SK-N-SH (cell line): ENCODE data around the gene SDE2. TPM values are rescaled to one million over a fixed set of nuclear protein-coding genes. Genes with fewer than 3 reads are reported as not detected.

ENCODE experiments used
- CTCF ChIA-PET: fragments of 300-600, 350-600 bp; formaldehyde crosslinking; extraction: SDS; loops from one replicate; lab custom pipeline; 2021; lab: Yijun Ruan, JAX
- POLR2A ChIA-PET: fragments of 350-600 bp; sonication (Branson Sonifier 250); formaldehyde crosslinking; extraction: SDS; loops from one replicate; lab custom pipeline; 2020; ENCODE audit warnings: antibody characterized with exemption, inconsistent platforms; lab: Yijun Ruan, JAX
- DNase-seq: peaks from one replicate; pipeline ENCODE4 v3.0.0; 2012
- H2AFZ ChIP-seq: fragments of 200-600 bp; sonication (generic); 2 replicates; pipeline ENCODE4 v1.8.1; 2016; ENCODE audit warnings: antibody characterized with exemption, mild to moderate bottlenecking, low read depth
- H3F3A ChIP-seq: fragments of 200-600 bp; sonication (generic); replicated peaks from 2 replicates; pipeline ENCODE3; 2016; ENCODE audit warnings: antibody characterized with exemption, mild to moderate bottlenecking; ENCODE audit not compliant: insufficient read depth
- H3K27ac ChIP-seq, 2 experiments: fragments of 200-500 bp in 1 of 2; fragments of 200-600 bp in 1 of 2; sonication (Bioruptor generic) in 1 of 2; sonication (generic), shearing (Covaris generic) in 1 of 2; 2 replicates each; pipeline versions ENCODE4 v1.5.1 to v1.6.1; 2014 to 2016; ENCODE audit warnings: low read depth in 2 of 2, inconsistent platforms in 1 of 2, low read length in 1 of 2, mild to moderate bottlenecking in 1 of 2, mixed read lengths in 1 of 2
- H3K27me3 ChIP-seq: fragments of 200-600 bp; sonication (generic), shearing (Covaris generic); 2 replicates; pipeline ENCODE4 v1.6.1; 2016; ENCODE audit warnings: mixed run types; ENCODE audit not compliant: insufficient read depth
- H3K36me3 ChIP-seq, 2 experiments: fragments of 200-500 bp in 1 of 2; fragments of 200-600 bp in 1 of 2; sonication (Bioruptor generic) in 1 of 2; sonication (generic) in 1 of 2; replicated peaks in 1 of 2; 2 replicates each; pipeline versions ENCODE3 to v1.5.1; 2014 to 2016; ENCODE audit warnings: low read length in 1 of 2, mild to moderate bottlenecking in 1 of 2; ENCODE audit not compliant: insufficient read depth in 2 of 2, control insufficient read depth in 1 of 2
- H3K4me1 ChIP-seq, 2 experiments: fragments of 200-500 bp in 1 of 2; fragments of 200-600 bp in 1 of 2; sonication (Bioruptor generic) in 1 of 2; sonication (generic), shearing (Covaris generic) in 1 of 2; 2 replicates each; pipeline versions ENCODE4 v1.5.1 to v1.6.1; 2014 to 2016; ENCODE audit warnings: low read depth in 1 of 2, low read length in 1 of 2, mixed run types in 1 of 2; ENCODE audit not compliant: insufficient read depth in 2 of 2, control insufficient read depth in 1 of 2
- H3K4me2 ChIP-seq: fragments of 200-600 bp; sonication (generic), shearing (Covaris generic); 2 replicates; pipeline ENCODE4 v1.6.1; 2017; ENCODE audit warnings: mixed run types
- H3K4me3 ChIP-seq, 2 experiments: fragments of 200-500 bp in 1 of 2; fragments of 200-600 bp in 1 of 2; sonication (Bioruptor generic) in 1 of 2; sonication (generic), shearing (Covaris generic) in 1 of 2; 2 replicates each; pipeline versions ENCODE4 v1.5.1 to v1.8.1; 2014 to 2016; ENCODE audit warnings: low read depth in 2 of 2, inconsistent platforms in 1 of 2, low read length in 1 of 2, mild to moderate bottlenecking in 1 of 2, mixed read lengths in 1 of 2, moderate library complexity in 1 of 2
- H3K79me2 ChIP-seq: fragments of 200-600 bp; sonication (generic); 2 replicates; pipeline ENCODE4 v1.8.1; 2017; ENCODE audit warnings: mild to moderate bottlenecking; ENCODE audit not compliant: insufficient read depth
- H3K9ac ChIP-seq: fragments of 200-600 bp; sonication (generic); 2 replicates; pipeline ENCODE4 v1.6.1; 2017; ENCODE audit warnings: mixed run types
- H3K9me2 ChIP-seq: fragments of 200-600 bp; sonication (generic); 2 replicates; pipeline ENCODE4 v1.6.1; 2017; ENCODE audit warnings: mixed run types
- H3K9me3 ChIP-seq: fragments of 200-600 bp; sonication (generic); 2 replicates; pipeline ENCODE4 v1.6.1; 2017; ENCODE audit warnings: mixed run types, mild to moderate bottlenecking, moderate library complexity
- H4K20me1 ChIP-seq: fragments of 200-600 bp; sonication (generic); 2 replicates; pipeline ENCODE4 v1.6.1; 2017; ENCODE audit warnings: mild to moderate bottlenecking, mixed run types; ENCODE audit not compliant: insufficient read depth
- CHD2 ChIP-seq: fragments of 150-350 bp; IDR thresholded peaks from 2 replicates; pipeline ENCODE4 v1.6.1; 2018; ENCODE audit warnings: low read length; ENCODE audit not compliant: partially characterized antibody
- EZH2phosphoT487 ChIP-seq: fragments of 200-600 bp; sonication (generic); IDR thresholded peaks from 2 replicates; pipeline ENCODE4 v1.6.1; 2017; ENCODE audit warnings: low read depth, mixed run types, mild to moderate bottlenecking, antibody characterized with exemption, moderate library complexity, borderline replicate concordance
- FOSL2 ChIP-seq: IDR thresholded peaks from 2 replicates; pipeline ENCODE4 v1.4.0; 2012; ENCODE audit warnings: low read depth, mild to moderate bottlenecking, moderate library complexity, borderline replicate concordance
- FOXM1 ChIP-seq: IDR thresholded peaks from 2 replicates; pipeline ENCODE4 v1.4.0; 2012; ENCODE audit warnings: low read depth, mild to moderate bottlenecking
- JUND ChIP-seq: IDR thresholded peaks from 2 replicates; pipeline ENCODE4 v1.4.0; 2012
- NRF1 ChIP-seq: IDR thresholded peaks from 2 replicates; pipeline ENCODE4 v1.6.1; 2012; ENCODE audit warnings: low read depth, mild to moderate bottlenecking, low read length
- POLR2AphosphoS5 ChIP-seq: IDR thresholded peaks from 2 replicates; pipeline ENCODE4 v1.6.1; 2012; ENCODE audit warnings: low read depth, low read length
- RAD21 ChIP-seq: IDR thresholded peaks from 2 replicates; pipeline ENCODE4 v1.6.1; 2012; ENCODE audit warnings: mild to moderate bottlenecking, low read length
- SMC3 ChIP-seq: IDR thresholded peaks from 2 replicates; pipeline ENCODE4 v1.6.1; 2012; ENCODE audit warnings: low read depth, low read length, improper control_type of control experiment
- TAF1 ChIP-seq: IDR thresholded peaks from 2 replicates; pipeline ENCODE4 v1.6.1; 2012; ENCODE audit warnings: low read depth, mild to moderate bottlenecking, low read length, moderate library complexity, borderline replicate concordance
- YY1 ChIP-seq: IDR thresholded peaks from 2 replicates; pipeline ENCODE4 v1.4.0; 2012; ENCODE audit warnings: low read depth, mild to moderate bottlenecking
- WGBS: methylation state at CpG from one replicate; pipeline ENCODE4 v1.1.6; 2017; ENCODE audit warnings: low lambda C conversion rate; 5-methylcytosine and 5-hydroxymethylcytosine counted together
- polyA plus RNA-seq, 3 experiments: library from polyadenylated mRNA; depleted of rRNA; stranded (reverse); fragments of >200 nt; gene quantifications; 2 replicates each; pipeline ENCODE4 v1.2.3, GENCODE V29; 2012
- TF ChIP-seq, protein P1 (sequence below): IDR thresholded peaks from 2 replicates; pipeline ENCODE4 v1.4.0; 2012; ENCODE audit warnings: low read depth, borderline replicate concordance
- TF ChIP-seq, protein P2 (sequence below): fragments of 200-600 bp; sonication (generic); IDR thresholded peaks from 2 replicates; pipeline ENCODE4 v1.6.1; 2017; ENCODE audit warnings: antibody characterized with exemption, mild to moderate bottlenecking, moderate library complexity
- TF ChIP-seq, protein P3 (sequence below): IDR thresholded peaks from 2 replicates; pipeline ENCODE4 v1.4.0; 2012; ENCODE audit warnings: low read depth
- TF ChIP-seq, protein P4 (sequence below): fragments of 150-350 bp; IDR thresholded peaks from 2 replicates; pipeline ENCODE4 v1.6.1; 2017; ENCODE audit warnings: antibody characterized with exemption, low read length, low read depth, borderline replicate concordance
- TF ChIP-seq, protein P5 (sequence below): IDR thresholded peaks from 2 replicates; pipeline ENCODE4; 2012

The SDE2 gene
- polyA plus RNA-seq, 1 of the 3 experiments (the other 2 are of a cell fraction) = 10.1 TPM

DNA sequence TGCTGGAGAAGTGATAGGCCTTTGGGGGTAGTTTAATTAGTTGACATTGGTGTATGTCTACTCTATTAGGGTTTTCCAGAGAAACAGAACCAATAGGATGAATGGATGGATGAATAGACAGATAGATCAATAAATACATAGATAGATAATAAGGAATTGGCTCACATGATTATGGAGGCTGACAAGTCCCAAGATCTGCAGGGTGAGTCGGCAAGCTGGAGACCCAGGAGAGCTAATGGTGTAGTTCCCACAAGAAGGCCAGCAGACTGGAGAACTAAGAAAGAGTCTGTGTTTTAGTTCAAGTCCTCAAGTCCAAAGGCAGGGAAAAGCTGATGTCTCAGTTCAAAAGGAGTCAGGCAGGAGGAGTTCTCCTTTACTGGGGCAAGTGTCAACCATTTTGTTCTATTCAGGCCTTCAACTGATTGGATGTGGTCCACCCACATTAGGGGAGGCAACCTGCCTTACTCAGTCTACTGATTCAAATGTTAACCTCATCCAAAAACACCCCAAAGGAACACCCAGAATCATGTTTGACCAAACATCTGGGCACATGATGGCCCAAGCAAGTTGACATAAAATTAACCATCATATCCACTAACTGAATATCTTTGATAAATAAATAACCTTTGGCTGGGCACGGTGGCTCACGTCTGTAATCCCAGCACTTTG, 4.5 kb upstream of the SDE2 start:
- Histone ChIP-seq H3K27ac (no peak overlapping the region), H3K9ac (no peak overlapping the region), H3F3A (peaks cover 3% of the 10 kb centered on the region), H3K36me3 (no peaks in the 10 kb centered on the region), H3K9me3 (no peaks in the 10 kb centered on the region), H2AFZ (no peak overlapping the region), H3K79me2 (peaks cover 5% of the 10 kb centered on the region), H3K4me3 (no peak overlapping the region), H3K9me2 (no peaks in the 10 kb centered on the region), H4K20me1 (no peaks in the 10 kb centered on the region), H3K4me1 (peaks cover 6 to 17% of the 10 kb centered on the region in 2 experiments), H3K27me3 (no peaks in the 10 kb centered on the region), H3K4me2 (no peak overlapping the region)
- no peak for DNase-seq
- ChIA-PET CTCF (interaction anchor here (1.3 to 3.2 kb wide), 3 partner anchors 10 to 61 kb away, joined by 3 to 13 read pairs (median 6); no protein-coding TSS in a partner anchor), POLR2A (no interaction called here)
- TF ChIP-seq JUND = no peak
- no peak for TF ChIP-seq EZH2phosphoT487
- TF ChIP-seq NRF1 = no peak
- TF ChIP-seq, protein P1, sequence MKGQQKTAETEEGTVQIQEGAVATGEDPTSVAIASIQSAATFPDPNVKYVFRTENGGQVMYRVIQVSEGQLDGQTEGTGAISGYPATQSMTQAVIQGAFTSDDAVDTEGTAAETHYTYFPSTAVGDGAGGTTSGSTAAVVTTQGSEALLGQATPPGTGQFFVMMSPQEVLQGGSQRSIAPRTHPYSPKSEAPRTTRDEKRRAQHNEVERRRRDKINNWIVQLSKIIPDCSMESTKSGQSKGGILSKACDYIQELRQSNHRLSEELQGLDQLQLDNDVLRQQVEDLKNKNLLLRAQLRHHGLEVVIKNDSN = no peak
- no peak for TF ChIP-seq FOXM1
- TF ChIP-seq, protein P2, sequence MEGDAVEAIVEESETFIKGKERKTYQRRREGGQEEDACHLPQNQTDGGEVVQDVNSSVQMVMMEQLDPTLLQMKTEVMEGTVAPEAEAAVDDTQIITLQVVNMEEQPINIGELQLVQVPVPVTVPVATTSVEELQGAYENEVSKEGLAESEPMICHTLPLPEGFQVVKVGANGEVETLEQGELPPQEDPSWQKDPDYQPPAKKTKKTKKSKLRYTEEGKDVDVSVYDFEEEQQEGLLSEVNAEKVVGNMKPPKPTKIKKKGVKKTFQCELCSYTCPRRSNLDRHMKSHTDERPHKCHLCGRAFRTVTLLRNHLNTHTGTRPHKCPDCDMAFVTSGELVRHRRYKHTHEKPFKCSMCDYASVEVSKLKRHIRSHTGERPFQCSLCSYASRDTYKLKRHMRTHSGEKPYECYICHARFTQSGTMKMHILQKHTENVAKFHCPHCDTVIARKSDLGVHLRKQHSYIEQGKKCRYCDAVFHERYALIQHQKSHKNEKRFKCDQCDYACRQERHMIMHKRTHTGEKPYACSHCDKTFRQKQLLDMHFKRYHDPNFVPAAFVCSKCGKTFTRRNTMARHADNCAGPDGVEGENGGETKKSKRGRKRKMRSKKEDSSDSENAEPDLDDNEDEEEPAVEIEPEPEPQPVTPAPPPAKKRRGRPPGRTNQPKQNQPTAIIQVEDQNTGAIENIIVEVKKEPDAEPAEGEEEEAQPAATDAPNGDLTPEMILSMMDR = no peak
- TF ChIP-seq, protein P3, sequence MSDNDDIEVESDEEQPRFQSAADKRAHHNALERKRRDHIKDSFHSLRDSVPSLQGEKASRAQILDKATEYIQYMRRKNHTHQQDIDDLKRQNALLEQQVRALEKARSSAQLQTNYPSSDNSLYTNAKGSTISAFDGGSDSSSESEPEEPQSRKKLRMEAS = no peak
- TF ChIP-seq, protein P4, sequence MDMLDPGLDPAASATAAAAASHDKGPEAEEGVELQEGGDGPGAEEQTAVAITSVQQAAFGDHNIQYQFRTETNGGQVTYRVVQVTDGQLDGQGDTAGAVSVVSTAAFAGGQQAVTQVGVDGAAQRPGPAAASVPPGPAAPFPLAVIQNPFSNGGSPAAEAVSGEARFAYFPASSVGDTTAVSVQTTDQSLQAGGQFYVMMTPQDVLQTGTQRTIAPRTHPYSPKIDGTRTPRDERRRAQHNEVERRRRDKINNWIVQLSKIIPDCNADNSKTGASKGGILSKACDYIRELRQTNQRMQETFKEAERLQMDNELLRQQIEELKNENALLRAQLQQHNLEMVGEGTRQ = no peak
- TF ChIP-seq RAD21 = no peak
- TF ChIP-seq YY1 = no peak
- no peak for TF ChIP-seq POLR2AphosphoS5
- WGBS = 88% methylated on average over 3 of the region's 3 CpGs

DNA sequence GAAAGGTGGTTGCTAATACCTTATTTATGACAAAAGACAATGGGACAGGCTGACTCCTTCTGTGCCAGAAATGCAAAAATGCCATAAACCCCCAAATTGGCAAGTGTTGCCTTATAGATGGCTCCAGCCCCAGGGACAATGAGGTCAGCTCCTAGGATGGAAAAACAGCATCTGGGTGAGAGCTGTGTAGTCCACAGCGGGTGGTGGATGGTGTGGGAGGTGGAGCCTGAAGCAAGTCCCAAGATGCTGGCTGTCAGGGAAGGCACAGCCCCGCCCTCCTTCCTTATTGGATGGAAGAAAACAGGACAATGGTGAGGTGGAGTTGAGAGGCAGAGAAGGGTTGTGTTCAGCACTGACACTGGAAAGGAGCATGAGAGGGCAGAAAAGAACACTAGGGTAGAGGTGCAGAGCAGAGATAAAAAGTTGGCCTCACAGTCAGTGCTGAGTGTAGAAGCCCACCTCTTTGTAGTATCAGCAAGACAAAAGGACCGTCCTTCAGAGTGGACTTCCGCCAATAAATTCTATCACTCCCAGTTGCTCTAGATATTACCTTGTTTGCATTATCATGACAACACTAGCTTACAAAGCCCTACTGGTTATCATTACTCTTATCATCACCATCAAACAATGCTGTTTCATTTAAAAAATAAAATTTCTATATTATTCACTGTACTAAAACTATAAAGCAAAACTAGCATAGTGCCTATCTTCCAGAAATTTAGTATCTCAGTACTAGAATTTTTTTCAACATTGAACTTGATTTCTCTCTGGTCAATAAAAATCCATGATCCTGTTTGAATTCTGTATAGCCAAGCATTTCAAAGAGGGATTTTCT, 3.7 kb upstream of the SDE2 start:
- peaks cover 3% of the 10 kb centered on the region for H3F3A ChIP-seq
- H3K9me3 ChIP-seq = no peaks in the 10 kb centered on the region
- H3K4me2 ChIP-seq = no peak overlapping the region
- no peaks in the 10 kb centered on the region for H3K36me3 ChIP-seq
- H2AFZ ChIP-seq = peak overlapping the region; percentile 26
- no peak overlapping the region for H3K4me3 ChIP-seq
- ChIA-PET POLR2A (no interaction called here), CTCF (interaction anchor here (1.5 kb wide), 1 partner anchor 62 kb away, joined by 6 read pairs; no protein-coding TSS in a partner anchor)
- peaks cover 13% of the 10 kb centered on the region for H3K79me2 ChIP-seq
- no peaks in the 10 kb centered on the region for H4K20me1 ChIP-seq
- H3K9ac ChIP-seq = no peak overlapping the region
- peak overlapping the region in 1 of 2 experiments; percentile 40; a peak in 1 of 4 replicates for H3K27ac ChIP-seq
- H3K9me2 ChIP-seq = no peaks in the 10 kb centered on the region
- WGBS = 69% methylated on average over 4 of the region's 4 CpGs
- peak; percentile 30 for DNase-seq
- H3K27me3 ChIP-seq = no peaks in the 10 kb centered on the region
- H3K4me1 ChIP-seq = peaks cover 8 to 24% of the 10 kb centered on the region in 2 experiments
- TF ChIP-seq TAF1 (no peak), SMC3 (no peak), RAD21 (no peak), FOSL2 (no peak), CHD2 (no peak)
- TF ChIP-seq, protein P4 = no peak
- TF ChIP-seq, protein P2 = no peak
- TF ChIP-seq, protein P5, sequence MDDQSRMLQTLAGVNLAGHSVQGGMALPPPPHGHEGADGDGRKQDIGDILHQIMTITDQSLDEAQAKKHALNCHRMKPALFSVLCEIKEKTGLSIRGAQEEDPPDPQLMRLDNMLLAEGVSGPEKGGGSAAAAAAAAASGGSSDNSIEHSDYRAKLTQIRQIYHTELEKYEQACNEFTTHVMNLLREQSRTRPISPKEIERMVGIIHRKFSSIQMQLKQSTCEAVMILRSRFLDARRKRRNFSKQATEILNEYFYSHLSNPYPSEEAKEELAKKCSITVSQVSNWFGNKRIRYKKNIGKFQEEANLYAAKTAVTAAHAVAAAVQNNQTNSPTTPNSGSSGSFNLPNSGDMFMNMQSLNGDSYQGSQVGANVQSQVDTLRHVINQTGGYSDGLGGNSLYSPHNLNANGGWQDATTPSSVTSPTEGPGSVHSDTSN = no peak
